WTC11 (cell line): ENCODE measurements around the gene PNO1.

ENCODE experiments used
- NR3C1 ChIP-seq: sonication (generic); formaldehyde crosslinking; conservative IDR thresholded peaks from 2 replicates; pipeline ENCODE4 v1.8.1; 2023; ENCODE audit warnings: low read depth, mild to moderate bottlenecking, missing genetic modification reagents
- TF ChIP-seq, protein P1 (sequence below): sonication (generic); formaldehyde crosslinking; IDR thresholded peaks from 2 replicates; pipeline ENCODE4 v1.8.0; 2022; ENCODE audit warnings: mild to moderate bottlenecking, missing genetic modification reagents

DNA sequence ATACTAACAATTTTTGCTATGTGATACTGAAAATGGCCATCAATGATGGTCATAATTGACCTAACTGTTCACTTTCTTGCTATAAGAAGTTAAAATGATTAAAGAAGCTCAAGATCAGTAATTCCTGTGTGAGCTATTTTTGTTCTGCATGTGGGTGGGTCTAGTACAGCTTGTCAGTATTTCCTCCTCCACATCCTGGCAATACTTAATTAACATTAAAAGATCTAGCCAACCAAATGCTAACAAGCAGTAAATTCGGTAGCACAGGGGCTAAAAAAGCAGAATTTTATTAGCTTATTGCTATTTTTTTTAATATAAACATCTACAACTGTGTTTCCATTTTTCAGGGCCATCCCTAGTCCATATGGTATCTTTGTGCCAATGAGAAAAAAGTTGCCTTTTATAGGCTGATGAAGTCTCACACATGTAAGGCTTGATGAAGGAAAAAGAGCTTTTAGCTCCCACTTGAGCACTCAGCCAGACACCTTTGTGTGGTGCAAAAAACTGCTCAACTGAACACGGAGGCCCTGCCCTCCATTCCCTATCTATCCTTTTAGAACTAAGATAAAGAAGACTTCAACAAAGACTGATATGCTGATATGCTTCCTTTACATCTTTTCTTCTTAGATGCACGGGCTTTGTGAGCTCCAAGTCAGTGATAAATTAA lies 4.9 kb upstream of the PNO1 start:
- no peak for TF ChIP-seq NR3C1 (CRISPR knock-in tag)
- TF ChIP-seq, protein P1, sequence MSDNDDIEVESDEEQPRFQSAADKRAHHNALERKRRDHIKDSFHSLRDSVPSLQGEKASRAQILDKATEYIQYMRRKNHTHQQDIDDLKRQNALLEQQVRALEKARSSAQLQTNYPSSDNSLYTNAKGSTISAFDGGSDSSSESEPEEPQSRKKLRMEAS (CRISPR knock-in tag) = no peak
